CD4-positive, alpha-beta T cell (primary cell): ENCODE measurements around the gene EPHX1. TPM values are rescaled to one million over a fixed set of nuclear protein-coding genes. Genes with fewer than 3 reads are reported as not detected.

Experiments used
- ATAC-seq: fragments of 200-7000 bp; cut with Tn5 transposase; one replicate; pipeline ENCODE4 v1.10.0; 2022; ENCODE audit warnings: mild to moderate bottlenecking; ENCODE audit not compliant: poor library complexity
- CTCF ChIA-PET: fragments of 350-600 bp; sonication (Branson Sonifier 250); formaldehyde crosslinking; loops from one replicate; lab custom pipeline; 2021; ENCODE audit warnings: antibody characterized with exemption, inconsistent platforms; lab: Charles Lee
- POLR2A ChIA-PET: fragments of 350-600 bp; sonication (Branson Sonifier 250); formaldehyde crosslinking; loops from one replicate; lab custom pipeline; 2021; ENCODE audit warnings: antibody characterized with exemption, inconsistent platforms; lab: Charles Lee
- DNase-seq, 14 experiments: peaks; one replicate each; pipeline ENCODE4 v3.0.0-alpha.2; 2013 to 2020; ENCODE audit warnings: mixed read lengths in 2 of 14
- H3K27ac ChIP-seq, 2 donors: one replicate each; pipeline versions ENCODE4 v1.5.1 to v1.7.0; 2013; ENCODE audit warnings: low read length in 2 of 2, low read depth in 1 of 2, mild to moderate bottlenecking in 1 of 2
- H3K27me3 ChIP-seq, 2 experiments: 1 replicate in 1 of 2; 2 replicates in 1 of 2; pipeline versions ENCODE4 v1.6.1 to v1.7.0; 2013; ENCODE audit warnings: low read length in 2 of 2, control low read depth in 1 of 2, mild to moderate bottlenecking in 1 of 2, moderate library complexity in 1 of 2; ENCODE audit not compliant: insufficient read depth in 2 of 2, control insufficient read depth in 1 of 2
- H3K36me3 ChIP-seq: one replicate; pipeline ENCODE4 v1.6.1; 2013; ENCODE audit warnings: low read length, control low read depth; ENCODE audit not compliant: insufficient read depth
- H3K4me1 ChIP-seq: one replicate; pipeline ENCODE4 v1.6.1; 2013; ENCODE audit warnings: low read length, control low read depth; ENCODE audit not compliant: insufficient read depth
- H3K4me3 ChIP-seq: one replicate; pipeline ENCODE4 v1.5.1; 2013; ENCODE audit warnings: mild to moderate bottlenecking, low read length, moderate library complexity
- H3K9me3 ChIP-seq, 2 experiments: 1 replicate in 1 of 2; 2 replicates in 1 of 2; pipeline versions ENCODE4 v1.6.1 to v1.7.0; 2013; ENCODE audit warnings: low read length in 2 of 2, mild to moderate bottlenecking in 2 of 2, control low read depth in 1 of 2, moderate library complexity in 1 of 2; ENCODE audit not compliant: control insufficient read depth in 1 of 2, insufficient read depth in 1 of 2
- H3K27ac Mint-ChIP-seq: one replicate; pipeline ENCODE4 v1.8.0; 2020; ENCODE audit warnings: mixed read lengths
- H3K27me3 Mint-ChIP-seq: one replicate; pipeline ENCODE4 v1.8.0; 2021; ENCODE audit warnings: mixed read lengths
- H3K36me3 Mint-ChIP-seq: one replicate; pipeline ENCODE4 v1.8.0; 2021; ENCODE audit warnings: low read depth, mixed read lengths
- H3K4me1 Mint-ChIP-seq: one replicate; pipeline ENCODE4 v1.8.0; 2021; ENCODE audit warnings: low read depth, mixed read lengths
- H3K4me3 Mint-ChIP-seq: one replicate; pipeline ENCODE4 v1.8.0; 2020; ENCODE audit warnings: mild to moderate bottlenecking, mixed read lengths
- H3K9me3 Mint-ChIP-seq: one replicate; pipeline ENCODE4 v1.8.0; 2020; ENCODE audit warnings: mixed read lengths
- intact Hi-C, 2 experiments: fragments of 100-400 bp; cut with DNase I in 1 of 2; cut with micrococcal nuclease in 1 of 2; formaldehyde crosslinking; loops; one replicate each; pipeline versions ENCODE4 v1.15.1 to v1.9.0; 2023 to 2025; cut with DNase I, micrococcal nuclease
- total RNA-seq, 174 experiments: library from RNA in 2 of 174; stranded (reverse) in 2 of 174; gene quantifications; one replicate each; pipeline ENCODE4 v1.2.3 and lab custom pipeline; 2021 to 2026
- TF ChIP-seq, protein P1 (sequence below): fragments of 200-600 bp; IDR thresholded peaks from one replicate; pipeline ENCODE4 v1.8.0; 2022; ENCODE audit warnings: antibody characterized with exemption, mild to moderate bottlenecking

The EPHX1 gene
- total RNA-seq, 2 experiments from 2014 or later: 0.34 to 0.47 TPM

- POLR2A ChIA-PET: interaction anchor here (0.8 to 5.6 kb wide), 7 partner anchors 10 to 85 kb away, joined by 3 to 23 read pairs (median 5); partner anchors contain the start of genes EPHX1 and SRP9
Observed at GRCh38 chr1:225838793-225839192, 28.9 kb downstream of the EPHX1 start.

DNA sequence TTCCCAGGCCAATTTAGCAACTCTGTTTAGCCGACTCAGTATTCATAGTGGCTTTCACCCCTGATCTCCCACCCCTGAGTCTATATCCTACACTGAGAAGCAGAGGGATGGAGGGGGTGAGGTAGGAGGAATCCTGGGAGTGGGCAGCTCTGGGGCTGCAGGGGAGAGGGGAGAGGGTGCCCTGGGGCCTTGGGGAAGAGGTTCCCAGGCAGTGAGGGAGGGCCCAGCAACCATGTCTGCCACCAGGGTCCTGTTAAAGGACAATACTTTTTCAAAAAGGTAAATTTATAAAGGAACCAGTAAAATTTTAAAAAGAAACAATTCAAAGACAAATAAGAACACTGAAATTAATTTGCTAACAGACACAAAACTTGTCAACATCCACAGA lies 30.3 kb downstream of the EPHX1 start:
- ChIA-PET POLR2A (interaction anchor here (0.7 to 5.6 kb wide), 8 partner anchors 10 to 145 kb away, joined by 3 to 23 read pairs (median 3); partner anchors contain the start of genes LEFTY1 and SRP9), CTCF (no interaction called here)
- ATAC-seq (no peak), DNase-seq (no peak)
- Histone ChIP-seq H3K36me3 (no peaks in the 10 kb centered on the region), H3K27ac (no peak overlapping the region), H3K4me3 (no peak overlapping the region), H3K4me1 (peaks cover 25% of the 10 kb centered on the region), H3K9me3 (no peaks in the 10 kb centered on the region), H3K27me3 (no peaks in the 10 kb centered on the region)
- Mint-ChIP-seq H3K36me3 (no peaks in the 10 kb centered on the region), H3K4me3 (no peak overlapping the region), H3K4me1 (peaks cover 36% of the 10 kb centered on the region), H3K27me3 (no peaks in the 10 kb centered on the region), H3K9me3 (no peaks in the 10 kb centered on the region), H3K27ac (peak overlapping the region; percentile 69)
- TF ChIP-seq, protein P1, sequence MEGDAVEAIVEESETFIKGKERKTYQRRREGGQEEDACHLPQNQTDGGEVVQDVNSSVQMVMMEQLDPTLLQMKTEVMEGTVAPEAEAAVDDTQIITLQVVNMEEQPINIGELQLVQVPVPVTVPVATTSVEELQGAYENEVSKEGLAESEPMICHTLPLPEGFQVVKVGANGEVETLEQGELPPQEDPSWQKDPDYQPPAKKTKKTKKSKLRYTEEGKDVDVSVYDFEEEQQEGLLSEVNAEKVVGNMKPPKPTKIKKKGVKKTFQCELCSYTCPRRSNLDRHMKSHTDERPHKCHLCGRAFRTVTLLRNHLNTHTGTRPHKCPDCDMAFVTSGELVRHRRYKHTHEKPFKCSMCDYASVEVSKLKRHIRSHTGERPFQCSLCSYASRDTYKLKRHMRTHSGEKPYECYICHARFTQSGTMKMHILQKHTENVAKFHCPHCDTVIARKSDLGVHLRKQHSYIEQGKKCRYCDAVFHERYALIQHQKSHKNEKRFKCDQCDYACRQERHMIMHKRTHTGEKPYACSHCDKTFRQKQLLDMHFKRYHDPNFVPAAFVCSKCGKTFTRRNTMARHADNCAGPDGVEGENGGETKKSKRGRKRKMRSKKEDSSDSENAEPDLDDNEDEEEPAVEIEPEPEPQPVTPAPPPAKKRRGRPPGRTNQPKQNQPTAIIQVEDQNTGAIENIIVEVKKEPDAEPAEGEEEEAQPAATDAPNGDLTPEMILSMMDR: no peak
- intact Hi-C loops: loop anchor here in 1 of 2 experiments (5.0 to 10.0 kb wide), 3 partner anchors 68 to 363 kb away; no protein-coding TSS in a partner anchor

More at GRCh38 chr1:225838793-225839192, 28.9 kb downstream of the EPHX1 start:
- H3K9me3 Mint-ChIP-seq: no peaks in the 10 kb centered on the region
- intact Hi-C loops: no loop called here
- Histone ChIP-seq H3K4me1 (peaks cover 25% of the 10 kb centered on the region), H3K4me3 (no peak overlapping the region), H3K27ac (peak overlapping the region in 1 of 2 donors; percentile 14), H3K27me3 (no peaks in the 10 kb centered on the region), H3K9me3 (no peaks in the 10 kb centered on the region), H3K36me3 (no peaks in the 10 kb centered on the region)
- H3K4me3 Mint-ChIP-seq: no peak overlapping the region
- peaks cover 31% of the 10 kb centered on the region for H3K4me1 Mint-ChIP-seq
- DNase-seq (no peak), ATAC-seq (no peak)
- no peaks in the 10 kb centered on the region for H3K27me3 Mint-ChIP-seq
- H3K36me3 Mint-ChIP-seq: no peaks in the 10 kb centered on the region
- no peak overlapping the region for H3K27ac Mint-ChIP-seq
- TF ChIP-seq, protein P1: no peak
- CTCF ChIA-PET: no interaction called here

DNA sequence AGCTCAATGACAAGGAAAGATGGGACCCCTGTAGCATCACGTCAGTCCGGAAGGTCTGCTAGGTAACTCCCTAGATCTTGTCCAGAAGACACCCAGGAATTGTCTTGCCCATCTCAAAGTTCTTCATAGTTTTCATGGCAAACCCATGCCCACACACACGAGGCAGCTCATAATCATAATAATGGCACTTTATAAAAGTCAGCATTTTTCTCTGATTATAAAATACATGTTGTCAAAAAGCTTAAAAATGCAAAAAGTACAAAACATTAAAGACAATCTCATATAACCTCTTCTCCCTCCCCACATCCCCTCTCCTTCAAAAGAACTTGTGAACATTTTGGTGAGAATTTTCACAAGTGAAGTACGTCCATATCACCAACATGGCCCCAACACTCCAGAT lies 30.8 kb downstream of the EPHX1 start:
- no peak overlapping the region for H3K4me3 ChIP-seq

More for the DNA sequence above, 30.8 kb downstream of the EPHX1 start:
- Histone ChIP-seq H3K4me1 (peaks cover 25% of the 10 kb centered on the region), H3K36me3 (peaks cover 3% of the 10 kb centered on the region), H3K9me3 (no peaks in the 10 kb centered on the region), H3K27me3 (no peaks in the 10 kb centered on the region), H3K27ac (no peak overlapping the region)
- peak overlapping the region; percentile 69 for H3K27ac Mint-ChIP-seq
- H3K4me1 Mint-ChIP-seq: peaks cover 36% of the 10 kb centered on the region
- no peak overlapping the region for H3K4me3 Mint-ChIP-seq
- TF ChIP-seq, protein P1: no peak
- no peak for ATAC-seq
- H3K9me3 Mint-ChIP-seq: no peaks in the 10 kb centered on the region
- intact Hi-C loops: loop anchor here in 1 of 2 experiments (5.0 to 10.0 kb wide), 3 partner anchors 68 to 363 kb away; no protein-coding TSS in a partner anchor
- no peaks in the 10 kb centered on the region for H3K27me3 Mint-ChIP-seq
- H3K36me3 Mint-ChIP-seq: no peaks in the 10 kb centered on the region
- ChIA-PET CTCF (no interaction called here), POLR2A (interaction anchor here (0.6 to 5.6 kb wide), 9 partner anchors 9 to 65 kb away, joined by 3 to 23 read pairs (median 3); partner anchors contain the start of genes LEFTY1 and SRP9)
- no peak for DNase-seq
